Stimulated activated CD8-positive, alpha-beta memory T cell treated with anti-CD3 and anti-CD28 coated beads, Interleukin-7, amount 100 ng/mL, for 1 hour (primary cell): ENCODE results near the gene EVX1.

Source experiments
- DNase-seq, 2 donors: peaks; one replicate each; pipeline ENCODE4 v3.0.0-alpha.2; 2020; ENCODE audit warnings: low read depth in 2 of 2

Gene EVX1

GRCh38 chr7:27235387-27236311, 7.0 kb upstream of the EVX1 start:
- DNase-seq, result no peak

DNA sequence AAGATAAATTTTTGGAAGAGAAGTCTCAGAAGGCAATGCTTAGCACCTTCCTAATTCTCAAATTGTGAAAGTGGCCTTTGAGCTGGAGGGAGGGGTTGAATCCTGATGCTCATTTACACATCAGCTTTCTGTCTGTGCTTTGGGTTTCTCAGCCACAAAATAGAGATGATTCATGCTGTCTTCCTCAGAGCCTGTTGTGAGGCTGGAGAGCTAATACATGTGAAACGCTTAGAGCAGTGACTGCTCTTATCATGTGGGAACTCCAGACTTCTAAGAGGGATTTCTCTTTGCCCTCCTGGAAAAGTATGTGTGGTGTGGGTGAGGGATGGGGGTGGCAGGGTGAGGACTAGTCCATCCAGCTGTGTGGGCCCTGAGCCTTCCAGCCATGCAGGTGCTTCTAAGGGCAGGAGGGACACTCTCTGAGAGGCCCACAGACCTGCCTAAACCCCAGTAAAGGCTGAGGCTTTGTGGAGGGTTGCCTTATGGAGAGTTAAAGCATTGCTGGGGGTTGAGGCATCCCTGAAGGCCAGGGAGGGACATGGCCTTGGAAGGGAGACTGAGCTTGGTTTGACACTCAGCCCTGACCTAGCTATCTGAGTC, 4.8 kb upstream of the EVX1 start:
- no peak for DNase-seq

DNA sequence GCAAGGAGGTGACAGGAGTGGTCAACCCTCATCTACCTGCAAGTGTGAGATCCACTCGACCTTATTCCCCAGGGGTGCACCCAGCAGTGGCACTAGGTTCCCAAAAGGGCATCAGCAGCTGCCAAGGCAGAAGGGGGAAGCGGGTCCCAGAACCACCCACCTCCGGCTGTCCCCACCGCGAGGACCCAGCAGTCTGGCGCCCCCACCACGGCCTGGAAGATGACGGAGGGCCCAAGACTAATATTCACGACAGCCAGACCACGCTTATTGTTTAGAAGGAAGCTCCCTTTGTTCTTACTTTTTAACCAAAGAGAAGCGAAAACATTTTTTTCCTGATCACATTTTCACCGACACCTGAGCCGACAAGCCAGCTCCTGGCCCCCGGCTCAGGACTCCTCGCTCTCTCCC, 3.6 kb upstream of the EVX1 start:
- DNase-seq, result no peak

GRCh38 chr7:27239387-27240014, 3.1 kb upstream of the EVX1 start:
- no peak for DNase-seq

DNA sequence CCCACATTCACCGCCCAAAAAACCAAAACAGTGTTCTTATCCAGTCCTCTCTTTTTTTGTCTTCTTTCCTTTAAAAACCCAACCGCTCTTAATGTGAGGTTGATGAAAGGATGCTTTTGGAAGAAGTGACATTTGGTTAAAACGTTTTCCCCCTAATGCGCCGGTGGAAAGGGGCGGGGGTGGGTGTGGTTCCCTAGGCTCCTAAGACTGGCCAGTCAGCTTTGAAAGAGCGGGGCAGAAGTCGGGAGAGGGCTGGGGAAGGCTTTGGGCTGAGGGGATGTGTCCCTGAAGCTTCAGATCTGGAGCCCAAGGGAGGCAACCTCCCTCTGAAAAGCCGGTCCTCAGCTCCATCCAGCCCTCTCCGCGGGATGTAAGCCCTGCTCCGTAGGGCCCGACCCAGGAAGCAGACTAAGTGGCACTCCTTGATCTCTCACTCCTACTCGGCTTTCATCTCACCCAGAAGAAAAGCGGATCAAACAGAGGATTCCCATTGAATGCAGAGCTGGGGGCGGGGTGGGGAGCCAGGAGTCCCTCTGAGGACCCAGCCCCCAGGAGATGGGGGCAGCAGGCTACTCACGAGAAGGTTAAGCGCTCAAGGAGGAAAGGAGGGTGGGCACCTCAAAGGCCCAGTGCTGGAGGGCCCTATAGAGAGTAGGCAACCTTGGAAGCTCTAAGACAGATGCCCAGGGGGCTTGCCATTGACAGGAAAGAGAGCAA, 2.4 kb upstream of the EVX1 start:
- no peak for DNase-seq

GRCh38 chr7:27241189-27242056, 1.2 kb upstream of the EVX1 start:
- no peak for DNase-seq

DNA sequence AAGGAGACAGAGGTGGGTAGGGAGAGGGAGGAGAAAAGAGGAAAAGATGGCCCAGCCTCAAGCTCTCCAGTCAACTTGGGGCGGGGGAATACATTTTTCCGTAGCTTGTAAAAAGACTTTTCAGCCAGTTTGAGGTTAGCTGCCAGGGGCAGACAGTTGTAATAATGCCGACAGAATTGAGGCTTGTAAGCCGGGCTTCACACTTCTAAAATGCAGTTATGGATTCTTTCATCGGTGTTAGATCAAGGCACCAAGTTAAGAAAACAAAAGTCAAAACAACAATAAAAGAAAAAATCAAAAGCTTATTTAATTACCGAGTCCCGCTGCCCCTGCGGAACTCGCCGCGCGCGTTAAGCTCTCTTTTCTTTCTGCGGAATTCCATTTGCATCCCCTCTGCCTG, 448 bp upstream of the EVX1 start:
- no peak for DNase-seq

- no peak for DNase-seq
Observed at GRCh38 chr7:27243340-27244163, 950 bp downstream of the EVX1 start.

DNA sequence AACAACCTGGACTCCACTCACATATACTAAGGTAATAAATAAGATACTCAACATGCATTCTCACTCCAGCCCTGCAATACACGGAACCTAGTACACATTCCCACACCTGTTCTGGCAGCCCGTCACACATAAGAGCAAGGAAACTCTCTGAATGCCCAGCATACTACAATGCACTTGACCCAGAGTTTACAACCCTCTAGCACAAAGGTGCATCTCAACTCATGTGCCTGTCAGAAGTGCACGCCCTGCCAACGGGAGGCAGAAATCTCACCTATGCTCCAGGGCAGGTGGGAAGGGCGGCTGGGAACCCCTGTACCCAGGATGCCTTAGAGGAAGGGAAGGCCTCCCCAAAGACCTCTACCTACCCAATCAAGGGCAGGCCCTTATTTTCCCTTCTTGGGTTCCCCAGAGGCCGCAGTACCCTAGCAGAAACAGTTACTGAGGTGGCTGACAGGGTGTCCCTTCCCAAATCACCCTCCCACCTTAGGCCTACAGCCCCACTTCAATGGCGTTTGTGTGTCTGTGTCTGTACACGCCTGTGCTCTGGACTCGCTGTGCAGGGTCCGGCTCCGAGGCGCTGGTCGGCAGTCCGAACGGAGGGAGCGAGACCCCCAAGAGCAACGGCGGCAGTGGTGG, 2.0 kb downstream of the EVX1 start:
- DNase-seq, result no peak

DNA sequence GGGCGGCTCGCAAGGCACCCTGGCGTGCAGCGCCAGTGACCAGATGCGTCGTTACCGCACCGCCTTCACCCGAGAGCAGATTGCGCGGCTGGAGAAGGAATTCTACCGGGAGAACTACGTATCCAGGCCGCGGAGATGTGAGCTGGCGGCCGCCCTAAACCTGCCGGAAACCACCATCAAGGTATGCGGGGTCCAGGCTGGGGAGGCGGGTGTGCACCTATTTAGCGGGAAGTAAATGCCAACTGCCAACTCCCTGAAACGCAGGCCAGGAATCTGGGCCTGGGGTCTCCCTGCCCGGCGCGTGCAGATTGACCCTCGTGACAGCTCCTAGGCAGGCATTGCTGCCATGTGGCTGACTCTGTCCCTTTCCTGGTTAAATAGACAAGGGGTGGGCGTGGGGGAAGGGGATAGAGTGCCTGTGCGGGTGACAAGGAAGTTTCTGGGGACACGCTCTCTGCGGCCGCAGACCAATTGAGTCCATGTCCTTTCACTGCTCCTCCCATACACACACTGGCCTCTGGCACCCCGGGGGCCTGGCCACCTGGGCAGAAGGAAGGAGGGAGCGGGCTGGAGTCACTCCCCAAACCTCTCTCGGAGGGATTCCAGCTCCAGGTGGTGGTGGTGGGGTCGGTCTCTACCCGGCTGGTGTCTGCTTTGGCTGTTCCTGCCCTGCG, 2.7 kb downstream of the EVX1 start:
- DNase-seq, result no peak

- no peak for DNase-seq
Observed at GRCh38 chr7:27245798-27246691, 3.4 kb downstream of the EVX1 start.

- no peak for DNase-seq
Observed at GRCh38 chr7:27247000-27247399, 4.4 kb downstream of the EVX1 start.

DNA sequence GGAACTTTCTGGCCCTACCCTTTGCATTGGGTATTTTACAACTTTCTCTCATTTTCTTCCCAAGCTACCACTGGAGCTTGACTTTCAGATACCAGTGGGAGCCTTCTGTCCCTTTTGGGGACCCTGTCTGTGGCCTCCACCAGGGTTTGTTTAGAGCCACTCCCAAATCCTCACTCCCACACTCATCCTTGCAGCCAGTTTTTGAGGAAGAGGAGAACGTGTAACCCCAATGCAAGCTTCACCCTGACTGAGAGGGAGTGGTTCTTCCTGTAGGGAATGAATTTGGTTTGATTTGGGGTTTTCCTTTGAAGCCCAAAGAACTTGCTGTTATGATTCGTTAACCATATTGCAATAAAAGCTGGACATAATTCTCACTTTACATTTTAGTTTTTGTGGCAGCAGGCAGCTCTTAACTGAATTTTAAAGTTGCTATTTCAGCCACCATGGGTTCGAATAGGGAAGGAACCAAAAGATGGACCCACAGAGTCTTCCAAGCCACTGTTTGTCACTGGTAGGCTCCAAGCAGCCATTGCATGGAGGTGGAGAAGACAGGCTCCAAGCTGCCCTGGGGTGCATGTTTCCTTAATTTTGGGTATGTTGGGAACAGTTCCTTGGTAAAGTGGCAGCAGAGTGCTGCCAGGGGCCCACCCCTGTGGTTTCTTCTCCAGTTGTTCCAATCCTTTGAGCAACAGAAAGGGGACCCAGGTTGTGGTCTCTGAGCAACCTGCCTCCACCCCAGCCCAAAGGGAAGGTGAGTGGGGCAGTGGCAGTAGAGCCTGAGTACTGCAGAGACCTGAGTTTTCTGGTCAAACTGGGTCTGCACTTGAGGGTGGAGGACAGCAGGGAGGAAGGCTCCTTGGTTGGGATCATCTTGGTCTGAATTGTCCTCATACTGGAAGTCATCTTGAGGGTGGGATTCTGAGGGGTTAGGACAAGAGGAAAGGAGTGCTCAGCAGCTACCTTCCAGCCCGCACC, 5.1 kb downstream of the EVX1 start:
- DNase-seq, result no peak

- no peak for DNase-seq
Observed at GRCh38 chr7:27248427-27248806, 5.8 kb downstream of the EVX1 start.

GRCh38 chr7:27248911-27249723, 6.5 kb downstream of the EVX1 start:
- no peak for DNase-seq
